Dendritic cell treated with granulocyte-macrophage colony-stimulating factor and Interleukin-4, amounts not matched to agents 40 ng/mL and 50 ng/mL, for 4 days (primary cell): ENCODE measurements around the gene C6orf132.

Source experiments
- H3K27ac Mint-ChIP-seq: one replicate; pipeline ENCODE4 v1.8.0; 2022; ENCODE audit warnings: mild to moderate bottlenecking, mixed read lengths
- H3K27me3 Mint-ChIP-seq: one replicate; pipeline ENCODE4 v1.8.0; 2022; ENCODE audit warnings: mild to moderate bottlenecking, mixed read lengths
- H3K36me3 Mint-ChIP-seq: one replicate; pipeline ENCODE4 v1.8.0; 2022; ENCODE audit warnings: low read depth, mixed read lengths
- H3K4me1 Mint-ChIP-seq: one replicate; pipeline ENCODE4 v1.8.0; 2022; ENCODE audit warnings: low read depth, mixed read lengths
- H3K4me3 Mint-ChIP-seq: one replicate; pipeline ENCODE4 v1.8.0; 2022; ENCODE audit warnings: mild to moderate bottlenecking, moderate library complexity, mixed read lengths
- H3K9me3 Mint-ChIP-seq: one replicate; pipeline ENCODE4 v1.8.0; 2022; ENCODE audit warnings: mixed read lengths
- intact Hi-C: fragments of 100-400 bp; cut with micrococcal nuclease; formaldehyde crosslinking; loops from one replicate; pipeline ENCODE4 v1.15.0; 2022

Gene C6orf132

DNA sequence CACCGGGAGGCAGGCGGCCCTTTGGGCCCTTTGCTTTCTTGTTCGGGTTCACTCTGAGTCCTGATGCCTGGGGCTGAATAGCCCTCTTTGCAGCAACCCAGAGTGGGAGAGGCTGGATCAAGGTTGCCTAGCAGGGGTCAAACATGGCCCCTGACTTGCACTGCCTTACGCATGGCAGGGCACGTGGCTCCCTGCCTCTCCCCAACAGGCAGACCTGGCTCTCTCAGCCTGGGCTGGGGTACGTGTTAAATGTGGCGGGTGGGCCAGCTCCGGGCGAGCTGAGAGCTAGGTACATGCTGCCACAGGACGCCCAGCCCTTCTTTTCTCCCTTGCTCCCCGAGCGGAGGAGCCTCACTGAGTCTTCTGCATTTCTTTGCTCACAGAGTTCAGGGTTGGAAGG lies 7.3 kb downstream of the C6orf132 start:
- intact Hi-C loops: no loop called here
- no peak overlapping the region for H3K27ac Mint-ChIP-seq
- H3K9me3 Mint-ChIP-seq: no peaks in the 10 kb centered on the region
- H3K36me3 Mint-ChIP-seq: no peaks in the 10 kb centered on the region
- H3K4me3 Mint-ChIP-seq: no peak overlapping the region
- peaks cover 12% of the 10 kb centered on the region for H3K27me3 Mint-ChIP-seq
- H3K4me1 Mint-ChIP-seq: peaks cover 26% of the 10 kb centered on the region

DNA sequence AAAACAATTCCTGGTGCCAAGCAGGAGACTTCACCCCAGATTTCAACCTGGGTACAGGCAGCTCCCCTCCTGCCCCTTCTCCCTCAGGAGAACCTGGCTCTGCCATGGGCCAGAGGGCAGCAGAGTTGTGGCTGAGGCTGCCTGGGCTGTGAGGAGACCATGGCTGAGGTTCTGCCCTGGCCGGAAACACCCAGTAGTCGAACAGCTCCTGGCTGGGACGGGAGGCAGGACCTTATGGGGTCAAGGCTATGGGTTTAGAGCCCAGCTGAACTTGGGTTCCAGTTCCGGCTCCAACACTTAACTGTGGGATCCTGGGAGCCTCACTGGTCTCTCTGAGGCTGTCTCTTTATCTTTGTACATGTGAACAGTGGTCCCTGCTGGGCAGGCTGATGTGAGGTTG lies 8.5 kb downstream of the C6orf132 start:
- Mint-ChIP-seq H3K4me3 (no peak overlapping the region), H3K27ac (no peak overlapping the region), H3K27me3 (peaks cover 16% of the 10 kb centered on the region), H3K36me3 (no peaks in the 10 kb centered on the region), H3K9me3 (no peaks in the 10 kb centered on the region), H3K4me1 (peaks cover 13% of the 10 kb centered on the region)
- intact Hi-C loops: no loop called here

- H3K4me1 Mint-ChIP-seq: peaks cover 4% of the 10 kb centered on the region
- H3K36me3 Mint-ChIP-seq: no peaks in the 10 kb centered on the region
- no peak overlapping the region for H3K27ac Mint-ChIP-seq
- peaks cover 15% of the 10 kb centered on the region for H3K27me3 Mint-ChIP-seq
- no peak overlapping the region for H3K4me3 Mint-ChIP-seq
- intact Hi-C loops: no loop called here
- H3K9me3 Mint-ChIP-seq: no peaks in the 10 kb centered on the region
Observed at GRCh38 chr6:42131531-42131930, 10.9 kb downstream of the C6orf132 start.

GRCh38 chr6:42129360-42129676 lies 13.1 kb downstream of the C6orf132 start:
- Mint-ChIP-seq H3K36me3 (no peaks in the 10 kb centered on the region), H3K4me1 (peaks cover 6% of the 10 kb centered on the region), H3K27ac (no peak overlapping the region), H3K9me3 (no peaks in the 10 kb centered on the region), H3K27me3 (peaks cover 11% of the 10 kb centered on the region), H3K4me3 (no peak overlapping the region)
- intact Hi-C loops: no loop called here

- intact Hi-C loops: no loop called here
- H3K9me3 Mint-ChIP-seq: no peaks in the 10 kb centered on the region
- H3K4me3 Mint-ChIP-seq: no peak overlapping the region
- peaks cover 7% of the 10 kb centered on the region for H3K4me1 Mint-ChIP-seq
- H3K27me3 Mint-ChIP-seq: peaks cover 8% of the 10 kb centered on the region
- no peak overlapping the region for H3K27ac Mint-ChIP-seq
- H3K36me3 Mint-ChIP-seq: no peaks in the 10 kb centered on the region
Observed at GRCh38 chr6:42128460-42129359, 13.7 kb downstream of the C6orf132 start.

- no peaks in the 10 kb centered on the region for H3K36me3 Mint-ChIP-seq
- no peak overlapping the region for H3K4me3 Mint-ChIP-seq
- peak overlapping the region; percentile 33 for H3K27ac Mint-ChIP-seq
- intact Hi-C loops: no loop called here
- H3K9me3 Mint-ChIP-seq: no peaks in the 10 kb centered on the region
- H3K27me3 Mint-ChIP-seq: peaks cover 6% of the 10 kb centered on the region
- peaks cover 21% of the 10 kb centered on the region for H3K4me1 Mint-ChIP-seq
Observed at GRCh38 chr6:42125663-42126062, 16.8 kb downstream of the C6orf132 start.

DNA sequence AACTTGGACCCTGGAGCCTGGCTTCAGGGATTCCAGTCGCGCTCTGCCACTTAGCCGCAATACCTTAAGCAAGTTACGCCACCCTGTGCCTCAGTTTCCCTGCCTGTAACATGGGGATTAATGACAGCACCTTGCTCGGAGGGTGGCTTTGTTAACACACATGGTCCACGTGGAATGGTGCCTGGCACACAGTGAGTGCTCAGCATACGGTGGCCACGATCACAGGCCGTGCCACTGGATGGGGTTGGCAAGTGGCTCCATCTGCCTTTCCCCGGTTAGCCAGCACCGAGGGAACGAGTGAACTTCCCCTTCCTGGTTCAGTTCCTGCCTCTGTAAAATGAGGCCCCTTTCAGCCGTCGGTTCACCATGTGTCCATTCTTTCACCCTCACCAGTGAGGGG lies 17.2 kb downstream of the C6orf132 start:
- Mint-ChIP-seq H3K4me1 (peaks cover 21% of the 10 kb centered on the region), H3K27ac (peak overlapping the region; percentile 33), H3K36me3 (no peaks in the 10 kb centered on the region), H3K4me3 (no peak overlapping the region), H3K9me3 (no peaks in the 10 kb centered on the region), H3K27me3 (peaks cover 4% of the 10 kb centered on the region)
- intact Hi-C loops: no loop called here

DNA sequence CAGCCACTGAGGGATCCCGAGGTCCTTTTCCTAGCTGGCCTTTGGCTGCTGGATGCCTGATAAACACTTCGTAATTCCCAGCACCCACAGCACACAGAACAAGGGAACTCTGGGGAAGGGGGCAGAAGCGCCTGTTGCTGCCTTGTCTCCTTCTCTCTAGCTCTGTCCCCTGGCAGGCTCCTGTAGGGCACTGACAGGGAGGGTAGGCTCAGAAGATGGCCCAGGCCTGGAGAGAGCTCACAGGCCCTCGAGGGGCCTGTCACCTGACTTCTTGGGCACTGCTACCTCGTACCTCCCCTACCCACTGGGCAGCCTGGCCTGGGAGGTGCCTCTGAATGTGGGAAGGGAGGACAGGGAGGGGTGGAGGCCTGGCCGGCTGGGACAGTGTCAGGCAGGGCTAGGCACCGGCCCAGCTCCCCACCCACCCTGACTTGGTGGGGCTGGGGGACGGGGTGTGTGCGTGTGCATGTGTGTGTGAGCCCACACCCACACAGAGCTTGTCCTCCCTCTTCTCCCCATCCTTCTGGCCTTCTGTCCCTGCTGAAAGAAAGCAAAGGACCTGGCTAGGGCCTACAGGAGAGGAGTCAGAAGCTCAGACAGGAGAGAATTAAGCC lies 18.1 kb downstream of the C6orf132 start:
- Mint-ChIP-seq H3K9me3 (no peaks in the 10 kb centered on the region), H3K27ac (no peak overlapping the region), H3K4me3 (no peak overlapping the region), H3K4me1 (peaks cover 21% of the 10 kb centered on the region), H3K27me3 (no peaks in the 10 kb centered on the region), H3K36me3 (no peaks in the 10 kb centered on the region)
- intact Hi-C loops: no loop called here

- H3K36me3 Mint-ChIP-seq: no peaks in the 10 kb centered on the region
- no peak overlapping the region for H3K4me3 Mint-ChIP-seq
- no peaks in the 10 kb centered on the region for H3K9me3 Mint-ChIP-seq
- intact Hi-C loops: no loop called here
- peaks cover 21% of the 10 kb centered on the region for H3K4me1 Mint-ChIP-seq
- H3K27me3 Mint-ChIP-seq: no peaks in the 10 kb centered on the region
- H3K27ac Mint-ChIP-seq: peak overlapping the region; percentile 4
Observed at GRCh38 chr6:42123379-42124103, 18.9 kb downstream of the C6orf132 start.

DNA sequence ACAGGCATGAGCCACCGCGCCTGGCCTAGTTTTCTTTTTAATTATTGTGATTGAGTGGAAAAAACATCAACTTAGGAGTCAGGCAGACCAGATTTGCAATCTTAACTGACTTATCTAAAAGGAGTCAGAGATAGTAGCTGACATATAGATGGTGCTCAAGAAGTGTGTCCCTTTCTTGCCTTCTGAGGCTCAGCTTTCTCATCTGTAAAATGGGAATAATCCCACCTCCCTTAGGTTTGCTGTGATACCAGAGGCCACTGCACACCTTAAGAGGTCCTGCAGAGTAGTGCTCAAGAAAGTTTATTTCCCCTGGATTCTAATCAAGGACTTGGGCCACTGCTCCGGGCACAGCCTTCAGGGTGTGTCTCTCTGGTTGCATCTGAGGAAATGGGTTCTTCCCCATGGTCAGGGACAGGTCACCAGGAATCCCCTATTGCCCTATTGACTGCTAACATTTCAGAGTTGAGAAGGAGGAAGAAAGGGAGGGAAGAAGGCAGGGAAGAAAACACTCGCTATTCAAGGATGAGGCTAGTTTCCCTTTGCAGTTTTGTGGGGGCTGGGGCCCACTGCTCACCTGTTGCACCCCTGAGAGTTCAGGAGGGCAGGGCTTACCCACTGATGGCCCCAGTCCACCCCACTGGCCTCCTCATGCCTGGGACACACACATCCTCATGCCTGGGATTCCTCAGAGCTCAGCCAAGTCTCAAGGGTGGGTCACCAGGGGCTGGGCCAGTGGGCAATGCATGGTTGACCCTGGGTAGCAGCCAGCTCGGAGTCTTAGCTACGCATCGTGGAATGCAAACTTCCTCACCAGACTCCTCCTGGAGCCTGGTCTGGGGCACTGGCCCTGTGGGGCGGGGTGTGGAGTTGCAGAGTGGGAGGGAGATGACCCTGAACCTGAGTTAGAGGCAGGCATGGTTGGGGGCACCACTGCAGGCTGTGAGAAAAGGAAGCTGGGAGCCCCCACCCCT lies 21.2 kb downstream of the C6orf132 start:
- intact Hi-C loops: no loop called here

GRCh38 chr6:42118162-42119001 lies 24.0 kb downstream of the C6orf132 start:
- intact Hi-C loops: no loop called here
- Mint-ChIP-seq H3K4me3 (no peak overlapping the region), H3K27ac (no peak overlapping the region), H3K27me3 (peaks cover 18% of the 10 kb centered on the region), H3K9me3 (no peaks in the 10 kb centered on the region), H3K4me1 (peaks cover 11% of the 10 kb centered on the region), H3K36me3 (no peaks in the 10 kb centered on the region)

More for the DNA sequence above, 21.2 kb downstream of the C6orf132 start:
- H3K27me3 Mint-ChIP-seq: peaks cover 13% of the 10 kb centered on the region
- peaks cover 21% of the 10 kb centered on the region for H3K4me1 Mint-ChIP-seq
- H3K27ac Mint-ChIP-seq: no peak overlapping the region
- no peaks in the 10 kb centered on the region for H3K36me3 Mint-ChIP-seq
- no peaks in the 10 kb centered on the region for H3K9me3 Mint-ChIP-seq
- no peak overlapping the region for H3K4me3 Mint-ChIP-seq

- Mint-ChIP-seq H3K27ac (no peak overlapping the region), H3K36me3 (no peaks in the 10 kb centered on the region)
- intact Hi-C loops: no loop called here
Observed at GRCh38 chr6:42117843-42118161, 24.6 kb downstream of the C6orf132 start.

More at GRCh38 chr6:42117843-42118161, 24.6 kb downstream of the C6orf132 start:
- Mint-ChIP-seq H3K4me3 (no peak overlapping the region), H3K9me3 (no peaks in the 10 kb centered on the region), H3K4me1 (peaks cover 6% of the 10 kb centered on the region), H3K27me3 (peaks cover 18% of the 10 kb centered on the region)
